CD14-positive monocyte (primary cell): ENCODE data around the gene SESN3. TPM values are rescaled to one million over a fixed set of nuclear protein-coding genes. Genes with fewer than 3 reads are reported as not detected.

Source experiments
- DNase-seq, 3 donors: peaks; one replicate each; pipeline ENCODE4 v3.0.0-alpha.2; 2011 to 2022
- H2AFZ ChIP-seq: 2 replicates; pipeline ENCODE4 v1.6.0; 2012; ENCODE audit warnings: mild to moderate bottlenecking, low read depth, low read length, inconsistent platforms; ENCODE audit not compliant: insufficient read depth, poor library complexity, severe bottlenecking
- H3K27ac ChIP-seq, 2 donors: 1 replicate in 1 of 2; 2 replicates in 1 of 2; pipeline ENCODE4 v1.5.1; 2012 to 2013; ENCODE audit warnings: low read length in 2 of 2, control low read depth in 1 of 2, inconsistent platforms in 1 of 2, low read depth in 1 of 2, mild to moderate bottlenecking in 1 of 2
- H3K27me3 ChIP-seq, 2 donors: one replicate each; pipeline versions ENCODE4 v1.6.0 to v1.6.1; 2011 to 2013; ENCODE audit warnings: low read length in 2 of 2; ENCODE audit not compliant: control insufficient read depth in 2 of 2, insufficient read depth in 2 of 2
- H3K36me3 ChIP-seq, 2 donors: replicated peaks in 1 of 2; 1 replicate in 1 of 2; 2 replicates in 1 of 2; pipeline versions ENCODE4 v1.5.1 to v1.6.1; 2012 to 2013; ENCODE audit warnings: low read length in 2 of 2, control low read depth in 1 of 2, inconsistent platforms in 1 of 2, mild to moderate bottlenecking in 1 of 2; ENCODE audit not compliant: insufficient read depth in 2 of 2, control insufficient read depth in 1 of 2
- H3K4me1 ChIP-seq, 2 donors: 1 replicate in 1 of 2; 2 replicates in 1 of 2; pipeline versions ENCODE4 v1.5.1 to v1.6.1; 2012 to 2013; ENCODE audit warnings: low read length in 2 of 2, control low read depth in 1 of 2, inconsistent platforms in 1 of 2, mild to moderate bottlenecking in 1 of 2, moderate library complexity in 1 of 2; ENCODE audit not compliant: insufficient read depth in 2 of 2, control insufficient read depth in 1 of 2
- H3K4me2 ChIP-seq: replicated peaks from 2 replicates; pipeline ENCODE3; 2012; ENCODE audit warnings: low read length, moderate library complexity, mild to moderate bottlenecking; ENCODE audit not compliant: poor library complexity, severe bottlenecking; ENCODE audit errors: extremely low read depth
- H3K4me3 ChIP-seq, 3 experiments: fragments of 200-600 bp in 1 of 3; sonication (generic) in 1 of 3; replicated peaks in 1 of 3; 1 replicate in 2 of 3; 2 replicates in 1 of 3; pipeline ENCODE4 v1.5.1; 2011 to 2013; ENCODE audit warnings: low read length in 3 of 3, mild to moderate bottlenecking in 3 of 3, control low read depth in 2 of 3, low read depth in 2 of 3, inconsistent platforms in 1 of 3, moderate library complexity in 1 of 3
- H3K79me2 ChIP-seq: 2 replicates; pipeline ENCODE4 v1.6.0; 2012; ENCODE audit warnings: mild to moderate bottlenecking, control low read depth, inconsistent platforms, low read length, moderate library complexity; ENCODE audit not compliant: insufficient read depth
- H3K9ac ChIP-seq: 2 replicates; pipeline ENCODE4 v1.6.0; 2017; ENCODE audit warnings: low read length, mild to moderate bottlenecking; ENCODE audit not compliant: insufficient read depth, poor library complexity, severe bottlenecking
- H3K9me3 ChIP-seq, 2 donors: replicated peaks in 1 of 2; 1 replicate in 1 of 2; 2 replicates in 1 of 2; pipeline versions ENCODE4 v1.5.1 to v1.6.1; 2012 to 2013; ENCODE audit warnings: low read length in 2 of 2, control low read depth in 1 of 2; ENCODE audit not compliant: control insufficient read depth in 1 of 2, insufficient read depth in 1 of 2
- H4K20me1 ChIP-seq: 2 replicates; pipeline ENCODE4 v1.6.0; 2012; ENCODE audit warnings: mild to moderate bottlenecking, low read length, control low read depth, moderate library complexity; ENCODE audit not compliant: insufficient read depth
- H3K27ac Mint-ChIP-seq, 7 donors: one replicate each; pipeline ENCODE4 v1.8.0; 2020; ENCODE audit warnings: mild to moderate bottlenecking in 7 of 7, mixed read lengths in 7 of 7, moderate library complexity in 6 of 7, inconsistent platforms in 2 of 7
- H3K27me3 Mint-ChIP-seq, 3 donors: one replicate each; pipeline ENCODE4 v1.8.0; 2021 to 2022; ENCODE audit warnings: low read depth in 3 of 3, mild to moderate bottlenecking in 3 of 3, mixed read lengths in 3 of 3, moderate library complexity in 3 of 3, inconsistent platforms in 1 of 3
- H3K36me3 Mint-ChIP-seq, 2 donors: one replicate each; pipeline ENCODE4 v1.8.0; 2020; ENCODE audit warnings: mixed read lengths in 2 of 2, inconsistent platforms in 1 of 2, mild to moderate bottlenecking in 1 of 2
- H3K4me1 Mint-ChIP-seq: one replicate; pipeline ENCODE4 v1.8.0; 2020; ENCODE audit warnings: mild to moderate bottlenecking, mixed read lengths
- H3K4me3 Mint-ChIP-seq, 2 donors: one replicate each; pipeline ENCODE4 v1.8.0; 2020; ENCODE audit warnings: mild to moderate bottlenecking in 2 of 2, mixed read lengths in 2 of 2, moderate library complexity in 1 of 2
- H3K9me3 Mint-ChIP-seq, 7 donors: one replicate each; pipeline ENCODE4 v1.8.0; 2020 to 2022; ENCODE audit warnings: mixed read lengths in 7 of 7, mild to moderate bottlenecking in 6 of 7, moderate library complexity in 6 of 7, inconsistent platforms in 2 of 7
- WGBS: methylation state at CpG from one replicate; pipeline ENCODE4 v1.1.5; 2013; ENCODE audit warnings: missing lambda C conversion rate; ENCODE audit not compliant: insufficient coverage; 5-methylcytosine and 5-hydroxymethylcytosine counted together
- intact Hi-C, 2 donors: fragments of 100-400 bp; cut with micrococcal nuclease; formaldehyde crosslinking; loops; one replicate each; pipeline versions ENCODE4 v1.15.0 to v1.15.1; 2023
- polyA plus RNA-seq, 3 donors: library from polyadenylated mRNA; depleted of rRNA in 1 of 3; unstranded in 2 of 3; stranded (reverse) in 1 of 3; fragments of 300-500 nt in 2 of 3; fragments of >200 nt in 1 of 3; fragmentation: Illumina TruSeq in 2 of 3; gene quantifications; 1 replicate in 2 of 3; 2 replicates in 1 of 3; pipeline ENCODE4 v1.2.3, GENCODE V29; 2012 to 2021
- TF ChIP-seq, protein P1 (sequence below): fragments of 200-600 bp; IDR thresholded peaks from one replicate; pipeline ENCODE4 v1.8.0; 2022; ENCODE audit warnings: antibody characterized with exemption, mild to moderate bottlenecking

SESN3 gene
- polyA plus RNA-seq, 3 donors, result 1.1 to 7.4 (median 1.4) TPM

DNA sequence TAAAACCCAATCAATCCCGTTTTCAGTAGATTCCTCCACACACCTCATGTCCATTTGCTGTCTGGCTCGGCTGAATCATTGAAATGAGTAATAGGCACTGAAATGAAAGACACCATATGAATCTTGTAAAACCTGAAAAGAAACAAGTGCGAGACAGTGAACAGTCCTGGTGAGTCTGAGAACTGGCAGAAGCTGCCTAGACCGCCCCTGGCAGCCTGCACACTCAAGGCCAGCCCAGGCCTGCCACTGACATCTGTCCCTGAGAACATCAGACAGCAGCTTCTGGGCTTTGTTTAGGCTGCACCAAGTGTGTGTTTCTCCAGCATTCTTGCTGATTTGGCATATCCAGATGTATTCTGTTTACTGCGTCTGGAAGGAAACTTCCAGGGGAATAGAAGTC lies 96.5 kb downstream of the SESN3 start:
- TF ChIP-seq, protein P1, sequence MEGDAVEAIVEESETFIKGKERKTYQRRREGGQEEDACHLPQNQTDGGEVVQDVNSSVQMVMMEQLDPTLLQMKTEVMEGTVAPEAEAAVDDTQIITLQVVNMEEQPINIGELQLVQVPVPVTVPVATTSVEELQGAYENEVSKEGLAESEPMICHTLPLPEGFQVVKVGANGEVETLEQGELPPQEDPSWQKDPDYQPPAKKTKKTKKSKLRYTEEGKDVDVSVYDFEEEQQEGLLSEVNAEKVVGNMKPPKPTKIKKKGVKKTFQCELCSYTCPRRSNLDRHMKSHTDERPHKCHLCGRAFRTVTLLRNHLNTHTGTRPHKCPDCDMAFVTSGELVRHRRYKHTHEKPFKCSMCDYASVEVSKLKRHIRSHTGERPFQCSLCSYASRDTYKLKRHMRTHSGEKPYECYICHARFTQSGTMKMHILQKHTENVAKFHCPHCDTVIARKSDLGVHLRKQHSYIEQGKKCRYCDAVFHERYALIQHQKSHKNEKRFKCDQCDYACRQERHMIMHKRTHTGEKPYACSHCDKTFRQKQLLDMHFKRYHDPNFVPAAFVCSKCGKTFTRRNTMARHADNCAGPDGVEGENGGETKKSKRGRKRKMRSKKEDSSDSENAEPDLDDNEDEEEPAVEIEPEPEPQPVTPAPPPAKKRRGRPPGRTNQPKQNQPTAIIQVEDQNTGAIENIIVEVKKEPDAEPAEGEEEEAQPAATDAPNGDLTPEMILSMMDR, result no peak
- intact Hi-C loops, result no loop called here
- H3K27ac Mint-ChIP-seq, result no peak overlapping the region
- H3K27me3 ChIP-seq, result no peaks in the 10 kb centered on the region
- no peak overlapping the region for H3K4me3 Mint-ChIP-seq
- H3K79me2 ChIP-seq, result no peaks in the 10 kb centered on the region
- H3K4me2 ChIP-seq, result no peak overlapping the region
- peaks cover 4% of the 10 kb centered on the region for H3K4me1 Mint-ChIP-seq
- no peaks in the 10 kb centered on the region for H4K20me1 ChIP-seq
- H3K4me1 ChIP-seq, result no peaks in the 10 kb centered on the region
- H2AFZ ChIP-seq, result no peak overlapping the region
- H3K4me3 ChIP-seq, result no peak overlapping the region
- H3K9me3 Mint-ChIP-seq, result peaks cover 0 to 3% (median 0%) of the 10 kb centered on the region in 7 donors
- no peaks in the 10 kb centered on the region for H3K36me3 ChIP-seq
- WGBS, result 93% methylated on average over 3 of the region's 5 CpGs
- no peak for DNase-seq
- no peaks in the 10 kb centered on the region for H3K27me3 Mint-ChIP-seq
- H3K36me3 Mint-ChIP-seq, result no peaks in the 10 kb centered on the region
- H3K9me3 ChIP-seq, result no peaks in the 10 kb centered on the region
- no peak overlapping the region for H3K27ac ChIP-seq
- H3K9ac ChIP-seq, result no peak overlapping the region

DNA sequence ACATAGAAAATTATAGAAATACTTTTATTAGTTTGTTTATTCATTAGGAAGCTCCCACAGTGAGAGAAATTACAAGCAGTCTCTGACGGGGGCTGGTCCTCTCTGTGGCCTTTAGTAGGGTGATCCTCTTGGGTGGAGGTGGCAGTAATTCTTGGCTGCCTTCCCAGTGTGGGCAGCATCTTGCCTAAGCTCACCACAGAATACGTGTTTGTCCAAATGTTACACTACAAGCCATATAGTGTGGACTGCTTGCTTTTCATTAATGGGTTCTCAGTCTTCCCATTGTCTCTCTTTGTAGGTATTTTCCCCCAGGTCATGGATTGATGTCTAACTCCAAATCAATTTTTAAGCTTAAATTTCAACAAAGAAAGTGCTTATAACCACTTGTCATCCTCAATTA lies 98.0 kb downstream of the SESN3 start:
- intact Hi-C loops, result no loop called here

More for the DNA sequence above, 98.0 kb downstream of the SESN3 start:
- Histone ChIP-seq H3K9me3 (no peaks in the 10 kb centered on the region), H4K20me1 (no peaks in the 10 kb centered on the region), H3K27me3 (no peaks in the 10 kb centered on the region), H2AFZ (no peak overlapping the region), H3K4me2 (no peak overlapping the region), H3K27ac (no peak overlapping the region), H3K4me1 (no peaks in the 10 kb centered on the region), H3K36me3 (no peaks in the 10 kb centered on the region), H3K4me3 (no peak overlapping the region), H3K9ac (no peak overlapping the region), H3K79me2 (no peaks in the 10 kb centered on the region)
- Mint-ChIP-seq H3K4me3 (no peak overlapping the region), H3K36me3 (peaks cover 0 to 4% of the 10 kb centered on the region in 2 donors), H3K9me3 (peaks cover 0 to 3% (median 0%) of the 10 kb centered on the region in 7 donors), H3K27ac (no peak overlapping the region), H3K27me3 (no peaks in the 10 kb centered on the region), H3K4me1 (peaks cover 4% of the 10 kb centered on the region)
- WGBS, result no CpG with 5 or more reads among the region's 2 CpGs
- DNase-seq, result no peak
- TF ChIP-seq, protein P1, result no peak
